ENCODE measurements around the gene CREG1. TPM values are rescaled to one million over a fixed set of nuclear protein-coding genes. Genes with fewer than 3 reads are reported as not detected.
"Not testable (repeated sequence)": the region's sequence is repeated elsewhere in the genome, so short reads cannot be mapped to it uniquely, and the experiment has no call there.

Gene CREG1
- total RNA-seq (2014; rRNA removed), result 51.4 and 61.9 TPM in 2 replicates
- polyA plus RNA-seq (2012), result 18.9 TPM

DNA sequence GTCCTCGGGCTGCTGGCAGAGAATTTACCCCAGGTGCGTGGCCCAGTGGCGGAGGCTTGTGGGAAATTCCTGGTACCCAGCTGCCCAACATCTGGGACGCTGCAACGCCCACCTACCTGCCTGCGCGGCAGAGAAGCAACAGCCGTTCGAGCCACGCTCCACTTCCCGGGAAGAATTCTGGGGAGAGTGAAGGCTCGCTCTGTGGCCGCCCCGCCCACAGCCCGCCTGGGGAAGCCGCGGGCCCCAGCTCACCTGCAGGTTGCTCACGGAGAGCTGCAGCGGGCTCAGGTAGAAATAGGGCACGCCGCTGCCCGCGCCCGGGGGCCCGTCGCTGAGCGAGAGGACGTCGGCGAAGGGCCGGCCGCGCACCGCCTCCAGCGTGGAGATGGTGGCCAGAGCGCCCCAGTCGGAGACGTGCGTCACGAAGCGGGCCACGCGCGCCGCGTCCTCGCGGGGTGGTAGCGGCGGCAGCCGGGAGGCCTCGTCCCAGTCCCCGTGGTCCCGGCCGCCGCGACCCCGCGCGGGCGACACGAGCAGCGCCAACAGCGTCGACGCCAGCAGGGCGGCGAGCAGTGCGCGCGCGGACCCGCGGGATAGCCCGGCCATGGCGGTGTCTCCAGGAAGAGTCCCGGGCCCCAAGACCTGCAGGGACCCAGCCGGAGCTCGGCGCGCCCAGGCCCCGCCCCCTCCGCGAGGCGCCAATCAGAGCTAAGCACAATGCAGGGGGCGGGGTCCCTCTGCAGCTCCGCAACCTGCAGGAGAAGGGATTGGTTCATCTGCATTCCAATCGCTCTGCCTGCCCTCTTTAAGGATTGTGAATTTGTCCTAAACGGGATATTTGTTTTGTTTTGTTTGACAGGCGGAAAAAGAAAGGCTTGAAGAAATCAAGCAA lies at the start of gene CREG1:
Gene CREG1 (minus strand): TSS at position 627 of the 892 bp plus-strand sequence.
- peak; percentile 89 for DNase-seq (ENCODE audit: low read depth)

DNA sequence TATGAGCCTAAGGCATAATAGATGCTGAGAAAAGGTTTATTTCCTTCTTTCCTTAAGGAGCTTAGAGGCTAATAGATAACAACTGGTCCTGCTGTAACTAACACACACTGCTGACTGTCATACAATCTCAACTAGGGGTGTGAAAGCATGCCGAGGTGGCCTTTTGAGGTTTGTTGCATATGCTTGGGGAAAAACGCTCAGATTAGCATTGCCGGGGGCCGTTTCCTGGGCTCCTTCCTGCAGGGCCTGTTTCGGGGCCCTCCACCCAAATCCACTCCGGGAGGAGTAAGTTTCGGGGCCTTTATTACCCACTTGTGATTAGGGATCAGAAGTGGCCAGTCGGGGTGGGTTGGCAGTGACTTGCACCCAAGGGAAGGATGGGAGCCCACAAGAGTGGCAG lies 49.3 kb upstream of the CREG1 start:
- no peak for DNase-seq (ENCODE audit: low read depth)

DNA sequence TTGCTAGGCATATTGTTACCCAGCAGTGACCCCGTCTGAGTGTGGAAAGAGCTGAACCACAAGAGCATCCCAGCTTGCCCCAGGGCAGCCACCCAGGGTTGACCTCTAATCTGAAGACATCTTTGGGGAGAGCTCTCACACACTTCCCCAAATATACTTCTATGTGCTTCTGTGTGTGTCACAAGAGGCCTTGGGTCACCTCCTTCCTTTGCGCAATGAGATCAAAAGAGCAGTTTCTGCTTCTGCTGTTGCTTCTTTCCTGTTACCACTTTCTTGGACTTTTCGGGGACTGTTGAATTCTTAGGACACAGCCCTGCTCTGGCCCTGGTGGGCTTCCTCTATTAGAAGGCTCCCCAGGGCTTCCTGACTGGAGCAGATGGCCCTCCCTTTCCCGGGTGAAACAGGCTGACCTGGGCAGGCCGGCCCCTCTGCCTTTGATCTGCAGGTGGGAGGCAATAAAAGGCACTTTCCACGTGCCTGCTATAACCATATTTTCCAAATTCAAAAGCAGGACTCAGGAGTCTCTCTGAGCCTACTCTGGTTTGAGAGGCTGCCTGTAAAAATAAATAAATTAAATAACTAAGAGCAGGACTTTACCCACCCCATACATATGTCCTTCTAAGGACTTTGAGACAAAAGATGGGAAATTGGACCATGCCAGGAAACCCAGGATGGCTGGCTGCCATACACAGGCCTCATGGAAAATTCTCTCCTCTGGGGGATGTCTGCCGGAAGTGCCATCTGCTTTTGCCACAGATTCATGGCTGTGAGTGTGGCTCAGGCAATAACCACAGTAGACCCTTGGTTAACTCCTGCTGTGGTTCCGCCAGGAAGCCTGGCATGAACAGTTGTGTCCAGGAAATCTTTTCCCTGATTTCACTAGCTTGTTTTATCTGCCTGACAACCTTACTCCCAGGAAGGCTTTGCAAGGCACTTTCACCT lies 48.2 kb upstream of the CREG1 start:
- DNase-seq (ENCODE audit: low read depth), result peak; percentile 75

DNA sequence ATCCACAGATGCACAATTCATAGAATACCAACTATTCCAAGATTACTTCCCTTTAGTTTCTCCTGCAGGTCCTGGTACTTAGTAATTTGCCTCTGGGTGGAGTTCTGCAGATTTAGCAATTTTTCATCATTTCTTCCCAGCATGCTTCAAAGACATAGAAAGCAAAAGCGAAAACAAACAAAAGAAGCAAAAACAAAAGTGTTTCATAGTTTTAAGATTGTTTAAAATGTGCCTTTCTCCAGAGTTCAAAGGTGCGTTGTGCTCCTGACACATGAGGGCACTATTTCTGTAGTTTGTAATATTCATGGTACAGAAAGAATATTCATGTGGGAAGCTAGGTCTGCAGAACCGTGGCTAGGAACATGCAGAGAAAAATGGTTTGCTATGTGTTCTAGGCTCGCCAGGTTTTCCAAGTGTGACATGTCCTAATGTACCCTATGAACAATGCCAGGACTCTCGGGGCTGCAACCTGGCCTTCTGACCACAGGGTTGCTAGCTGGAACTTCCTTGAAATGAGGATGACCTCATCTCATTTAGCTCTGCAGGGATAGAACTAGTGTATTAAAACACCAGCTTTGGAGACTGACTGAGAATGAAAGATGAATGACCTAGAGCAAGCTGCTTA lies 46.5 kb upstream of the CREG1 start:
- DNase-seq (ENCODE audit: low read depth), result peak; percentile 86

DNA sequence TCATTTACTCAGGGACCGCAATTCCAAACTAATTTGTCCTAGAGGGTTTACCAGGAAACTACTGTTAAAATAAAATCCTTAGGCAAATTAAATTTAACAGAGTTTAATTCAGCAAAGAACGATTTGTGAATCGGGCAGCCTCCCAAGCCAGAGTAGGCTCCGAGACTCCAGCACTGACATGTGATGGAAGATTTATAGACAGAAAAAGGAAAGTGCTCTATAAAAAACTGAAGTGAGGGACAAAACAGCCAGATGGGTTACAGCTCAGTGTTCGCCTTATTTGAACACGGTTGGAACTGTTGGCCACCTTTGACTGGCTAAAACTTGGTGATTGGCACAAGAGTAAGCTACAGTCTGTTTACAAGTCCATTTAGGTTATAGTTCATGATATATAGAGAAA lies 41.3 kb upstream of the CREG1 start:
- no peak for DNase-seq (ENCODE audit: low read depth)

DNA sequence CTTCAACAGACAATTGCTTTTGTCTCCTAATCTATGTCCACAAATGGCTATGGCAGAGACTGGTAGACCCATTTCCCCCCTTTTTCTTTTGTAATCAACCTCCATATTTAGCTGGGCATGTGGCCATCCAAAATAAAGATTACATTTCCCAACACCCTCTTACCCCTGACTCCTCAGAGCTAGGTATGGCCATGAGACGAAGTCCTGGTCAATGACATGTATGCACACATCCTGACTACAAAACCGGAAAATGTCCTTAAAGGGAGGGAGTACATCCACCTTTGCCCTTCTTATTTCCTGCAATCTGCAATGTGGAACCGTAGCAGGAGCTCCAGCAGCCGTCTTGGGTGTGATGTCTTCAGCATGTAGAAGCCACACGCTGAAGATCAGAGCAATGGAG lies 40.3 kb upstream of the CREG1 start:
- no peak for DNase-seq (ENCODE audit: low read depth)

DNA sequence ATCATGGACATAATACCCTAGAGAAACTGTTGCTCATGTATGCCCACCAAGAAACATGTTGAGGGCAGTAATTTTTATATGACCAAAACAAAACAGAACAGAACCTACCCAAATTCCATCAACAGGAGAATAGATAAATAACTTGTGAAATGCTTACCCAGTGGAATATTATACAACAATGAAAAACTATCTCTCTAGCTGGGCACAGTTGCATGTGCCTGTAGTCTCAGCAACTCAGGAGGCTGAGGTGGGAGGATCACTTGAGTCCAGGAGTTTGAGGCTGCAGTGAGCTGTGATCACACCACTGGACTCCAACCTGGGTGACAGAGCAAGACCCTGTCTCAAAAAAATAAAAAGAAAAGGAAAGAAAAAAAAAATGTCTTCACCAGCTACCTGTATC lies 38.9 kb upstream of the CREG1 start:
- no peak for DNase-seq (ENCODE audit: low read depth)

DNA sequence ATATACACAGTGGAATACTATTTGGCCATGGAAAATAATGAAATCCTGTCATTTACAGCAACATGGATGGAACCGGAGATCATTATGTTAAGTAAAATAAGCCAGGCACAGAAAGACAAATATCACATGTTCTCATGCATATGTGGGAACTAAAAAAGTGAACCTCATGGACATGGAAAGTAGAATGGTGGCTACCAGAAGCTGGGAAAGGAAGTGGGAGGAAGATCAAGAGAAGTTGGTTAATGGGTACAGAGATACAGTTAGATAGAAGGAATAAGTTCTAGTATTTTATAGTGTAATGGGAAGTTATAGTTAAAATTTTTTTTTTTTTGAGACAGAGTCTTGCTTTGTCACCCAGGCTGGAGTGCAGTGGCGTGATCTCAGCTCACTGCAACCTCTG lies 34.8 kb upstream of the CREG1 start:
- DNase-seq (ENCODE audit: low read depth), result no peak

DNA sequence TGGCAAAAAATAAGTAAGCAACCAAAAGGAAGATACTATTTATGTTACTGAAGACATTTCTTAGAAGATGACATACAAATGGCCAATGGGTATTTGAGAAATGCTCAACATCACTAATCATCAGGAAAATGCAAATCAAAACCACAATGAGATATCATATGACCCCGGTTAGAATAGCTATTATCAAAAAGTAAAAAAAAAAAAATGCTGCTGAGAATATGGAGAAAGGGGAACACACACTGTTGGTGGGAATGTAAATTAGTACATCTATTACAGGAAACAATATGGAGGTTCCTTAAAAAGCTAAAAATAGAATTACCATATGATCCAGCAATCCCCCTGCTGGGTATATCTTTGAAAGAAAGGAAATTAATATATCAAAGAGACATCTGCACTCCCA lies 34.3 kb upstream of the CREG1 start:
- DNase-seq (ENCODE audit: low read depth), result no peak

DNA sequence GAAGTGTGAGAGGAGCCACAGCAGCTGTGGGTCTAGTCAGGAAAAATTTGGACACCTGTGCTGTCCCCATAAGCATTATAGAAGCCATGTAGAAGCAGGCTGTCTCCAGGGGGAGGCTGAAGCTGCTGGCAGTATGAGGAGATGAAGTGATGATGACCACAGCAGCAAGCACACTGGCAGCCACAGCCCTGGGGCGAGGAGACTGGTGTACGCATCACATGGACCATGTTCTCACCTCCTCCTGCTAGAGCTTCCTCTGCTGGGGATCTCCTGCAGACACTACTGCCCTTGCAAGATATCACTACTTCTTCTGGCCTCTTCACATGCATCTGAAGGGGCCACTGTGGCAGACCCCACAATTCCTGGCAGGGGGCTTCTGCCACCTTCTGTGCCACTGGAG lies 33.8 kb upstream of the CREG1 start:
- no peak for DNase-seq (ENCODE audit: low read depth)

DNA sequence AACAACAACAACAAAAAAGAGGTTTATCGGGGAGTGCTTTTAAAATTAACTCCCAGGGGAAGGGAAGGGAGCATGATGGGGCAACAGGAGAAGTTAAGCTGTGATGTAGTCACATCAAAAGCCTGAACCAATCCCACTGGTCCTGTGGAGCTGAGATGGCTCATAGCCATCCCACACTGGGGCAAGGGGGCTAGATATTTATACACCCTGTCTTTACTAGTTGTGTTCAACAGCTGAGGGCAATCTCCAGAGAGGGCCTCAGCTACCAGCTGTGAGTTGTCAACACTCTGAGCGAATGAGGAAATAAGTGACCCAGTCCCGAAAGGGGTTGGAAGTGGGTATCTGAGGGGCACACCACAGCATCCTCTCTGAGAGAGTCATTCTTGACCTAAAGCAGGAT lies 31.0 kb upstream of the CREG1 start:
- DNase-seq (ENCODE audit: low read depth), result no peak

DNA sequence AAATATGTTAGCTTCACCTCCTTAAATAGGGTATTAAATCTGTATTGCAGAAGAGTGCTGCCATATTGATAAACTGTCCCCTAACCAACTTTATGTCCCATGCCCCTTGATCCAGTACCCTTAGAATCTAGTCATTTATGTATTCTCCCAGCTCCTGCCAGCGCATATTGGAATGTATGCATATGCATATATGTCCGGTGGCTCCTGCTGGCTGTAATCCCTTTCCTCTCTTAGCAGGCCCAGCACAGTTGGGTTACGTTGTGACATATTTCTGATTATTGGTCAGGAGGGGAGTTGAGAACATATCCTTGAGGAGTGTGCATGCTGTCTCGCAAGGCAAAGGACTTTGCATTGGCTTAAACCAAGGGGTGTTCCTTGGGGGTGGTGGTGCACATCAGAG lies 29.2 kb upstream of the CREG1 start:
- no peak for DNase-seq (ENCODE audit: low read depth)

DNA sequence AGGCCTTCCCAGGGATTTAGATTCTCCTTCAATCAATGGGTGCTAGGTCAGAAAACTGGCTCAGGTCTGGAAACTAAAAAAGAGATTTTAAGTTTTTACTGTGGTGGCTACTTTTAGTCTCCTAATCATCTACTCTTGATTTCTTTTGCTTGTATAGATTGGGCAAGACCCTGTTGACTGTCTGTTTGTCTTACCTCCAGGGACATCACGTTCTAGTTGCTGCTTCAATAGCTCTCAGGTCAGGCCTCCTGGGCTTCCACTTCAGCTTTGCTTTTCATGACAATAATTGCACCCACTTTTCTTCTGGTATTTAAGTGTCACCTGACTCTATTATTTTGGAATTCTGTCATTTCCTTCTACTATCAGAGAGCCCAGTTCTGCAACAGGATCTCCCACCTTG lies 28.5 kb upstream of the CREG1 start:
- no peak for DNase-seq (ENCODE audit: low read depth)

DNA sequence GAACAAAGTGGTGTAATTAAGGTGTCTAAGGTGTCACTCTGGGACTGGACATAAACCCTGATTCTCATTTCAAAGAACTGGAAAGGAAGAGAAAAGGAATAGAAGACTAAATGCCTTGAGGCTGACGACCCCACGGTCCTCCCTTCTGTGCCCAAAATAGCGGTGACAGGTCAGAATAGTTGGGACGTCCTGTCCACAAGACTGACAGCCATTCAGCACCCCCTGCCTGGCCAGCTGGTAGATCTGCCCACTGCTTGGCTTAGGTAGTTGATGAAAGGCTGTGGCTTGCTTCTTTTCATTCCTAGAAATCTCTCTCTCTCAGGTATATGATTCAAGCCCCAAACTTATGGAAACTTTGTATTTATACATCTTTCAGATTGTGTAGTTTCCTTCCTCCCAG lies 26.4 kb upstream of the CREG1 start:
- no peak for DNase-seq (ENCODE audit: low read depth)

DNA sequence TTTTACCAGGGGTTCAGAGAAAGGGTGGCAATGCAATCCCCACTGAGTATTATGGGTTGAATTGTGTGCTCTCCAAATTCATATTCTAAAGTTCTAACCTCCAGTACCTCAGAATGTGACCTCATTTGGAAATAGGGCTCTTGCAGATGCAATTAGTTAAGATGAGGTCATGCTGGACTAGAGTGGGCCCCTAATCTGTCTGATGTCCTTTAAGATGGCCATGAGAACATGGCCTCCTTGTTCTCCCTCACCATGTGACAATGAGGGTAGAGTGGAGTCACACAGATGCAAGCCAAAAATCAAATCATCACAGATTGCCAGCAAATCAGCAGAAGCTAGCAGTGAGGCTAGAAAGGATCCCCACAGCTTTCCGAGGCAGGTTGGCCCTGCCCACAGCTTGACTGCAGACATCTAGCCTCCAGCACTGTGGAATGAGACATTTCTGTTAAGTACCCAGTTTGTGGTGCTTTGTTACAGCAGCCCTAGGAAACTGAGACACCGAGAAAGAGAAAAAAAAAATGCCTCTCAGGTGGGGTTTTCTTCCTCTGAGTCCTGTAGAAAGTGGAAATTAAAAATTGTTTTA lies 25.5 kb upstream of the CREG1 start:
- no peak for DNase-seq (ENCODE audit: low read depth)

DNA sequence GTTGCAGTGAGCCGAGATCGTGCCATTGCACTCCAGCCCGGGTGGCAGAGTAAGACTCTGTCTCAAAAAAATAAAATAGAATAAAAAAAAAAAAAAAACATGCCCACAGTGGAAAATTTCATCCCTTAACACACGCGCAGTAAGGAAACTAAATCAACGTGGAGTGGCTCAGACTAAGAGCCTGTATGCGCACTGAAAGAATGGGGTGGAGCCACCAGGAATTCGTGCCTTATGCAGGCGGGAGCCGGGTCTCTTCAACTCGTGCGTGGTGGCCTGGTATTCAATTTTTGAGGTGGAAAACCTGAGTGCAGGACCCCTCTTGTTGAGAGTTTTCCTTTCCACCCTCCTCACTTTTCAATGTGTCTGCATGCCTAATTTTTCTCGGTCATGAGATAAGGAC lies 22.1 kb upstream of the CREG1 start:
- DNase-seq (ENCODE audit: low read depth), result no peak

DNA sequence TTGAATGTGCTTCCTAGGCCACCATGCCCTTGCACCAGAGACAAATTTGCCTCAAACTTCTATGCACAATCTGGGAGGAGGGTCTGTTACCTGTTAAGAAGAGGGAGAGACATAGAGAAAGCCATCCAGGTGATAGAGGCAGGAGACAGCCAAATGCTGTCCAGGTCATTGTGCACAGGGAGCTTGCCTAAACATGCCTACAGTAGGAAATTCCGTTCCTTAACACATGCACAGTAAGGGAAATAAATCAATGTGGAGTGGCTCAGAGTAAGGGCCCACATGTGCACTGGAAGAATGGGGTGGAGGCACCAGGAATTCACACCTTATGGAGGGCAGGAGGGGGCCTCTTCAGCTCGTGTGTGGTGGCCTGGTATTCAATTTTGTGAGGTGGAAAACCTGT lies 19.5 kb upstream of the CREG1 start:
- no peak for DNase-seq (ENCODE audit: low read depth)

DNA sequence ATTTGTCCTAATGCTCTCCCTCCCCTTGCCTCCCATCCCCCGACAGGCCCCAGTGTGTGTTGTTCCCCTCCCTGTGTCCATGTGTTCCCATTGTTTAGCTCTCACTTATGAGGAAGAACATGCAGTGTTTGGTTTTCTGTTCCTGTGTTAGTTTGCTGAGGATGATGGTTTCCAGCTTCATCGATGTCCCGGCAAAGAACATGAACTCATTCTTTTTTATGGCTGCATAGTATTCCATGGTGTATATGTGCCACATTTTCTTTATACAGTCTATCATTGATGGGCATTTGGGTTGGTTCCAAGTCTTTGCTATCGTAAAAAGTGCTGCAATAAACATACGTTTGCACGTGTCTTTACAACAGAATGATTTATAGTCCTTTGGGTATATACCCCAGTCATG lies 17.1 kb upstream of the CREG1 start:
- not testable (repeated sequence) for DNase-seq (ENCODE audit: low read depth)

DNA sequence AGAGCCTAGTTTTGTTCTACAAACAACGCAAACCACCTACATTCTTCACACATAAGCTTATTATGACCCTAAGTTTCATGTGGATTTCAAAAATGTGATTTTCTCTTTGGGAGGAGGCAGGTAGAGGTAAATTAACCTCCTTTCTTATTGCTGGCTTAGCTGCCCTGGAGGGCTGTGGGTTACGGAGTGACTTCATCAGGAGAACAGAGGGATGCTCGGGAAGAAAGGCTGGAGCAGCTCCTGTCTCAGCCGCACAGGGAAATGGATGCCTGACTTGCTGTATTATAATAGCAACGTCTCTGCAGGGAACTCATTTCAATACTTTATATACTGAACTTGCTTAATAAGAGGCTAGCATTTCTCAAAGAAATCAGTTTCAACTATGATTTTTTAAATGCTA lies 14.1 kb upstream of the CREG1 start:
- no peak for DNase-seq (ENCODE audit: low read depth)

DNA sequence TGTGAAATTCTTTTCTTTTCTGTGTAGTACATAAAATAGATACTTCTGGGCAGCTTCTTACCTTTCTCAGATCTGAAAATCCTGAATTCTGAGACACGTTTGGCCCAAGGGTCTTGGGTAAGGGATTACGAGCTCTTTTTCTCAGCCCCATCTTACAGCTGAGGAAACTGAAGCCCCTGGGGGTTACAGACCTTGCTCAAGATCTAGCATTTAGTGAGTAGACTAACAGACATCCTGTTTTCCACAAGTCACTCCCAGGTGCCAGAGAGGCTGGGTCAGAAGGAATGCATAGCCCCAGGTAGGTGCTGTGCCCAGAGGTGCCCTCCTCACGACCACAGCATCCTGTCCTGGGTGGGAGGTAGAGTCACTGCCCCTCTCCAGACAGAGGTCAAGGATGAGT lies 13.2 kb upstream of the CREG1 start:
- DNase-seq (ENCODE audit: low read depth), result no peak

DNA sequence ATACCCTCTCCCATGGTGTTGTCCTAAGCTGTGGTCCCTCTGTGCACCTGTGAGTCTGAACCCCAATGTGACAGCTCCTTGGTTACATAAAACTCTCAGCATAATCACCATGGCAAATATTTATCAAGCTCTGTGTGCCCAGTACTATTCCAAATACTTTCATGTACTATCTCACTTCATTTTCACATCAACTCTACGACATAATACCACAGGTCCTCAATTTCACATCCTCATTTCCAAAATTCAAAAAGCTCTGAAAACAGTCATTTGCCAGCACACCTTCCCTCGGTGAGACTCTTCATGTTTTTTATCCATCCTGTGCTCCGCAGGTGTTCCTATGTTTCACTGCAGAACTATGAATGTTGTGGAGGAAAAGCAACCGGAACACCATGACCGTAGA lies 12.4 kb upstream of the CREG1 start:
- no peak for DNase-seq (ENCODE audit: low read depth)

Data from LHCN-M2 (cell line).